ENCODE data around the gene TMEM117.

DNA sequence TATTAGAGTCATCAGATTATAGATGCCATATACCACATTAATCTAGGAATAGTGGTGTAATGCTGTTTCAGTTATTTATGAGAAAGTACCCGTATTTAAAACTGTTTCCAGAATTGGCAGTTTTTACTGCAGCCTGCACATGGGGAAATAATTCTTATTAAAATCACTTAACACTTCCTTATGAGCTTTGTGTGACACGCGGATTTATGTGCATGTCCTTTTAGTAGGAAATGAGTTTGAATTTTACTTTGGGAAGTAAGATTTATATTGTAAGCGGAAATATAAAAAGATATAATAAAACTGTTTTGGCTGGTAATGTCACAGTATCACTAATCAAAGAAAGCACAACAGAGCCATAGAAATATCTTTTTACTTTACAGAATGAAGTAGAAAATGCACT is 132.9 kb downstream of the TMEM117 start:
- TF ChIP-seq, protein P1, sequence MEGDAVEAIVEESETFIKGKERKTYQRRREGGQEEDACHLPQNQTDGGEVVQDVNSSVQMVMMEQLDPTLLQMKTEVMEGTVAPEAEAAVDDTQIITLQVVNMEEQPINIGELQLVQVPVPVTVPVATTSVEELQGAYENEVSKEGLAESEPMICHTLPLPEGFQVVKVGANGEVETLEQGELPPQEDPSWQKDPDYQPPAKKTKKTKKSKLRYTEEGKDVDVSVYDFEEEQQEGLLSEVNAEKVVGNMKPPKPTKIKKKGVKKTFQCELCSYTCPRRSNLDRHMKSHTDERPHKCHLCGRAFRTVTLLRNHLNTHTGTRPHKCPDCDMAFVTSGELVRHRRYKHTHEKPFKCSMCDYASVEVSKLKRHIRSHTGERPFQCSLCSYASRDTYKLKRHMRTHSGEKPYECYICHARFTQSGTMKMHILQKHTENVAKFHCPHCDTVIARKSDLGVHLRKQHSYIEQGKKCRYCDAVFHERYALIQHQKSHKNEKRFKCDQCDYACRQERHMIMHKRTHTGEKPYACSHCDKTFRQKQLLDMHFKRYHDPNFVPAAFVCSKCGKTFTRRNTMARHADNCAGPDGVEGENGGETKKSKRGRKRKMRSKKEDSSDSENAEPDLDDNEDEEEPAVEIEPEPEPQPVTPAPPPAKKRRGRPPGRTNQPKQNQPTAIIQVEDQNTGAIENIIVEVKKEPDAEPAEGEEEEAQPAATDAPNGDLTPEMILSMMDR (IDR thresholded peaks at IDR 0.05), result no peak
- TF ChIP-seq POLR2A (IDR thresholded peaks at IDR 0.05), result no peak

Data from esophagus squamous epithelium (tissue), 4 donors.